B cell (primary cell): ENCODE data around the gene MYL5. TPM values are rescaled to one million over a fixed set of nuclear protein-coding genes. Genes with fewer than 3 reads are reported as not detected.

Experiments used
- ATAC-seq: fragments of 200-7000 bp; cut with Tn5 transposase; one replicate; pipeline ENCODE4 v1.10.0; 2021; ENCODE audit warnings: low read depth, mild to moderate bottlenecking, moderate number of reproducible peaks, moderate library complexity
- CTCF ChIA-PET: fragments of 350-600 bp; sonication (Branson Sonifier 250); formaldehyde crosslinking; loops from one replicate; lab custom pipeline; 2021; ENCODE audit warnings: antibody characterized with exemption, inconsistent platforms; lab: Charles Lee
- POLR2A ChIA-PET: fragments of 350-600 bp; sonication (Branson Sonifier 250); formaldehyde crosslinking; loops from one replicate; lab custom pipeline; 2021; ENCODE audit warnings: antibody characterized with exemption; lab: Charles Lee
- DNase-seq: peaks from one replicate; pipeline ENCODE4 v3.0.0; 2013
- H2AFZ ChIP-seq: 2 replicates; pipeline ENCODE4 v1.6.1; 2012; ENCODE audit warnings: mild to moderate bottlenecking, low read depth, low read length; ENCODE audit not compliant: insufficient read depth, poor library complexity, severe bottlenecking
- H3K27ac ChIP-seq, 2 donors: 1 replicate in 1 of 2; 2 replicates in 1 of 2; pipeline ENCODE4 v1.5.1; 2012 to 2013; ENCODE audit warnings: low read length in 2 of 2, mild to moderate bottlenecking in 2 of 2, moderate library complexity in 1 of 2
- H3K27me3 ChIP-seq, 4 experiments: fragments of 200-600 bp in 1 of 4; sonication (generic) in 1 of 4; replicated peaks in 1 of 4; 1 replicate in 2 of 4; 2 replicates in 2 of 4; pipeline versions ENCODE4 v1.6.1 to v1.7.0; 2013 to 2016; ENCODE audit warnings: low read length in 3 of 4, mild to moderate bottlenecking in 2 of 4, mixed read lengths in 1 of 4, moderate library complexity in 1 of 4; ENCODE audit not compliant: insufficient read depth in 4 of 4, control insufficient read depth in 3 of 4; ENCODE audit errors: control extremely low read depth in 1 of 4
- H3K36me3 ChIP-seq, 2 experiments: replicated peaks in 1 of 2; 1 replicate in 1 of 2; 2 replicates in 1 of 2; pipeline versions ENCODE4 v1.6.1 to v1.7.1; 2013; ENCODE audit warnings: low read length in 1 of 2; ENCODE audit not compliant: insufficient read depth in 2 of 2, control insufficient read depth in 1 of 2; ENCODE audit errors: control extremely low read depth in 1 of 2, extremely low read depth in 1 of 2
- H3K4me1 ChIP-seq, 2 donors: fragments of 200-600 bp in 1 of 2; sonication (generic) in 1 of 2; 1 replicate in 1 of 2; 2 replicates in 1 of 2; pipeline versions ENCODE4 v1.5.1 to v1.6.1; 2013 to 2017; ENCODE audit warnings: low read length in 2 of 2; ENCODE audit not compliant: control insufficient read depth in 2 of 2, insufficient read depth in 2 of 2
- H3K4me2 ChIP-seq: replicated peaks from 2 replicates; pipeline ENCODE3; 2012; ENCODE audit warnings: mild to moderate bottlenecking, low read depth, low read length; ENCODE audit not compliant: poor library complexity, severe bottlenecking
- H3K4me3 ChIP-seq, 5 experiments: fragments of 200-600 bp in 1 of 5; sonication (generic) in 1 of 5; 1 replicate in 3 of 5; 2 replicates in 2 of 5; pipeline versions ENCODE4 v1.5.1 to v1.7.0; 2011 to 2016; ENCODE audit warnings: low read length in 4 of 5, mild to moderate bottlenecking in 4 of 5, low read depth in 2 of 5, control low read depth in 1 of 5, moderate library complexity in 1 of 5; ENCODE audit not compliant: insufficient read depth in 1 of 5; ENCODE audit errors: control extremely low read depth in 1 of 5, extremely low read depth in 1 of 5
- H3K79me2 ChIP-seq: fragments of 200-600 bp; sonication (generic); one replicate; pipeline ENCODE4 v1.6.0; 2016; ENCODE audit warnings: low read length; ENCODE audit not compliant: control insufficient read depth, insufficient read depth
- H3K9ac ChIP-seq: fragments of 200-600 bp; sonication (generic); 2 replicates; pipeline ENCODE4 v1.6.1; 2017; ENCODE audit warnings: mild to moderate bottlenecking, low read length, moderate library complexity
- H3K9me3 ChIP-seq, 3 donors: one replicate each; pipeline versions ENCODE4 v1.6.1 to v1.7.1; 2013; ENCODE audit warnings: low read length in 2 of 3; ENCODE audit not compliant: control insufficient read depth in 2 of 3, insufficient read depth in 1 of 3; ENCODE audit errors: control extremely low read depth in 1 of 3
- H4K20me1 ChIP-seq: 2 replicates; pipeline ENCODE4 v1.6.0; 2012; ENCODE audit warnings: mild to moderate bottlenecking, low read length; ENCODE audit not compliant: insufficient read depth, control insufficient read depth, poor library complexity, severe bottlenecking
- H3K27ac Mint-ChIP-seq: one replicate; pipeline ENCODE4 v1.8.0; 2021; ENCODE audit warnings: mixed read lengths
- H3K27me3 Mint-ChIP-seq: one replicate; pipeline ENCODE4 v1.8.0; 2021; ENCODE audit warnings: mixed read lengths
- H3K4me1 Mint-ChIP-seq: one replicate; pipeline ENCODE4 v1.8.0; 2021; ENCODE audit warnings: mixed read lengths
- H3K4me3 Mint-ChIP-seq: one replicate; pipeline ENCODE4 v1.8.0; 2021; ENCODE audit warnings: mixed read lengths
- H3K9me3 Mint-ChIP-seq: one replicate; pipeline ENCODE4 v1.8.0; 2022; ENCODE audit warnings: mixed read lengths; ENCODE audit not compliant: insufficient read depth
- EZH2 ChIP-seq: IDR thresholded peaks from 2 replicates; pipeline ENCODE4 v1.6.1; 2012; ENCODE audit warnings: borderline replicate concordance, low read depth, mild to moderate bottlenecking, moderate library complexity, low read length; ENCODE audit not compliant: insufficient read depth, poor library complexity, severe bottlenecking
- WGBS: methylation state at CpG from one replicate; pipeline ENCODE4 v1.1.5; 2013; ENCODE audit warnings: missing lambda C conversion rate; ENCODE audit not compliant: insufficient coverage; 5-methylcytosine and 5-hydroxymethylcytosine counted together
- intact Hi-C: fragments of 100-400 bp; cut with micrococcal nuclease; formaldehyde crosslinking; loops from one replicate; pipeline ENCODE4 v1.10.0; 2022
- polyA plus RNA-seq: library from polyadenylated mRNA; depleted of rRNA; stranded (reverse); fragments of >200 nt; gene quantifications from 2 replicates; pipeline ENCODE4 v1.2.3, GENCODE V29; 2012
- total RNA-seq, 2 donors: library from RNA; stranded (reverse); fragments of 120-200 nt in 1 of 2; gene quantifications; 1 replicate in 1 of 2; 2 replicates in 1 of 2; pipeline versions ENCODE4 v1.2.3 to v1.2.4, GENCODE V29; 2013 to 2022
- TF ChIP-seq, protein P1 (sequence below): fragments of 200-600 bp; IDR thresholded peaks from one replicate; pipeline ENCODE4 v1.8.0; 2022; ENCODE audit warnings: antibody characterized with exemption, mild to moderate bottlenecking

Gene MYL5
- total and polyA plus RNA-seq, 2 donors (not counting 1 experiment from before 2014, with no cell fraction given), result 16.9 to 38.3 TPM

DNA sequence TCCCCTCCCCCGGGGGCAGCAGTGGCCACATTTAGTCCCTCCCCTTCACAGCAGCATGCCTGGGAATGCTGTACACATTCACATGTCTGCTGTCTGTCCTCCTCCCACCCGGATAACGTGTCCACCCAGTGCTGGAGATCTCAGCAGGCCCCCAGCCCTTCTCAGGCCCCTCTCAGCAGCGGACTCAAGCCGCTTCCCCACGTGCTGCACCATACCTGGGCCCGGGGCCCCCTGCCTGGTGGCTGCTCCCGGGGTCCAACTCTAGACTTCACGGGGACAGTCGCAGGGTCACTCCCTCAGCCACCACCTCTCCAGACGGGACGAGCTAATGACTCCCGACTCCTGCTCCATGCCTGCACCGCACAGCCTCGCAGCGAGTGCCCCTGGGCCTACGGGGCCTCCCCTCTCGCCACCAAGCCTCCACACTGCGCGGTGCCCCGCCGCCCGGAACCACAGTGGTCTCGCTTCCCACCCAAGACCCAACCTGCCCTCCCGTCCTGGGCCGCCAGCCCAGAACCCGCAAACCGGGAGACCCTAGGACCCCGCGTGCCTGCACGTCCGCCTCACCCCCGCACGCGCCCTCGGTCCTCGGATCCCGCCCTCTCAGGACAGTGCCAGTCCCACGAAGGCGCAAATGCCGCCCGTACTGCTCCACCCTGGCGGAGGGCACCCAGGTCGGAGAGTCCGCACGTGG is 30.0 kb downstream of the MYL5 start:
- no peak overlapping the region for H3K27ac ChIP-seq
- H3K27me3 Mint-ChIP-seq, result no peaks in the 10 kb centered on the region
- H3K79me2 ChIP-seq, result peaks cover 44% of the 10 kb centered on the region
- TF ChIP-seq EZH2, result no peak
- TF ChIP-seq, protein P1, sequence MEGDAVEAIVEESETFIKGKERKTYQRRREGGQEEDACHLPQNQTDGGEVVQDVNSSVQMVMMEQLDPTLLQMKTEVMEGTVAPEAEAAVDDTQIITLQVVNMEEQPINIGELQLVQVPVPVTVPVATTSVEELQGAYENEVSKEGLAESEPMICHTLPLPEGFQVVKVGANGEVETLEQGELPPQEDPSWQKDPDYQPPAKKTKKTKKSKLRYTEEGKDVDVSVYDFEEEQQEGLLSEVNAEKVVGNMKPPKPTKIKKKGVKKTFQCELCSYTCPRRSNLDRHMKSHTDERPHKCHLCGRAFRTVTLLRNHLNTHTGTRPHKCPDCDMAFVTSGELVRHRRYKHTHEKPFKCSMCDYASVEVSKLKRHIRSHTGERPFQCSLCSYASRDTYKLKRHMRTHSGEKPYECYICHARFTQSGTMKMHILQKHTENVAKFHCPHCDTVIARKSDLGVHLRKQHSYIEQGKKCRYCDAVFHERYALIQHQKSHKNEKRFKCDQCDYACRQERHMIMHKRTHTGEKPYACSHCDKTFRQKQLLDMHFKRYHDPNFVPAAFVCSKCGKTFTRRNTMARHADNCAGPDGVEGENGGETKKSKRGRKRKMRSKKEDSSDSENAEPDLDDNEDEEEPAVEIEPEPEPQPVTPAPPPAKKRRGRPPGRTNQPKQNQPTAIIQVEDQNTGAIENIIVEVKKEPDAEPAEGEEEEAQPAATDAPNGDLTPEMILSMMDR, result no peak
- ChIA-PET POLR2A (no interaction called here), CTCF (no interaction called here)
- intact Hi-C loops, result loop anchor here (10.0 kb wide), 1 partner anchor 230 kb away; the partner anchor contains the start of genes GAK and TMEM175
- no peak for DNase-seq
- no peaks in the 10 kb centered on the region for H3K36me3 ChIP-seq
- peak overlapping the region; percentile 15 for H3K27ac Mint-ChIP-seq
- H3K4me2 ChIP-seq, result no peak overlapping the region
- H3K4me3 Mint-ChIP-seq, result peak overlapping the region; percentile 41
- H3K9me3 ChIP-seq, result no peaks in the 10 kb centered on the region
- peaks cover 25% of the 10 kb centered on the region for H4K20me1 ChIP-seq
- peaks cover 29% of the 10 kb centered on the region for H3K4me1 Mint-ChIP-seq
- no peak overlapping the region for H3K4me3 ChIP-seq
- no peaks in the 10 kb centered on the region for H3K9me3 Mint-ChIP-seq
- H3K4me1 ChIP-seq, result peaks cover 25 to 41% of the 10 kb centered on the region in 2 donors
- H3K27me3 ChIP-seq, result no peaks in the 10 kb centered on the region
- H3K9ac ChIP-seq, result no peak overlapping the region
- ATAC-seq, result no peak
- no peak overlapping the region for H2AFZ ChIP-seq
- 96% methylated on average over 45 of the region's 46 CpGs for WGBS

- no peak for ATAC-seq
- Mint-ChIP-seq H3K4me1 (peaks cover 30% of the 10 kb centered on the region), H3K27ac (no peak overlapping the region), H3K9me3 (no peaks in the 10 kb centered on the region), H3K4me3 (peak overlapping the region; percentile 90), H3K27me3 (no peaks in the 10 kb centered on the region)
- ChIA-PET CTCF (no interaction called here), POLR2A (interaction anchor here (1.0 kb wide), 1 partner anchor 23 kb away, joined by 3 read pairs; no protein-coding TSS in a partner anchor)
- Histone ChIP-seq H3K4me2 (peak overlapping the region; percentile 99), H3K27me3 (no peaks in the 10 kb centered on the region), H3K4me1 (peaks cover 19 to 36% of the 10 kb centered on the region in 2 donors), H3K9me3 (no peaks in the 10 kb centered on the region), H3K36me3 (peaks cover 0 to 4% of the 10 kb centered on the region in 2 experiments), H3K79me2 (peaks cover 50% of the 10 kb centered on the region), H3K27ac (peak overlapping the region; percentile 63 to 91), H3K4me3 (peak overlapping the region; percentile 42 to 90 (median 79)), H3K9ac (peak overlapping the region; percentile 69), H2AFZ (peak overlapping the region; percentile 88), H4K20me1 (peaks cover 30% of the 10 kb centered on the region)
- TF ChIP-seq, protein P1, result no peak
- no peak for TF ChIP-seq EZH2
- 100% methylated on average over 1 of the region's 1 CpG for WGBS
- DNase-seq, result no peak
- intact Hi-C loops, result loop anchor here (1.0 to 10.0 kb wide), 4 partner anchors 24 to 230 kb away; partner anchors contain the start of genes ATP5ME, GAK, MYL5 and TMEM175
Observed at GRCh38 chr4:704971-705277, 30.6 kb downstream of the MYL5 start.
